Skeletal muscle cell (primary cell): ENCODE results near the gene RPL11.
"Not testable (repeated sequence)": the region's sequence is repeated elsewhere in the genome, so short reads cannot be mapped to it uniquely, and the experiment has no call there.

Source experiments
- DNase-seq: peaks from one replicate; pipeline ENCODE4 v3.0.0-alpha.2; 2010; ENCODE audit warnings: low read depth
- H3K4me3 ChIP-seq: 2 replicates; pipeline ENCODE4 v1.5.1; 2011; ENCODE audit warnings: low read depth, mild to moderate bottlenecking, control low read depth, low read length, moderate library complexity

Gene RPL11

GRCh38 chr1:23691499-23692307 is at the start of gene RPL11:
Gene RPL11 (plus strand): TSS chr1:23691806. CDS start chr1:23691824, 18 bp downstream.
- peak within 1 kb of the TSS; percentile 97 for H3K4me3 ChIP-seq

GRCh38 chr1:23643736-23644554 is 47.7 kb upstream of the RPL11 start:
- DNase-seq: no peak
- no peak overlapping the region for H3K4me3 ChIP-seq

More at GRCh38 chr1:23691499-23692307, at the start of gene RPL11:
- peak; percentile 87 for DNase-seq

GRCh38 chr1:23644555-23644866 is 47.1 kb upstream of the RPL11 start:
- DNase-seq: no peak
- no peak overlapping the region for H3K4me3 ChIP-seq

DNA sequence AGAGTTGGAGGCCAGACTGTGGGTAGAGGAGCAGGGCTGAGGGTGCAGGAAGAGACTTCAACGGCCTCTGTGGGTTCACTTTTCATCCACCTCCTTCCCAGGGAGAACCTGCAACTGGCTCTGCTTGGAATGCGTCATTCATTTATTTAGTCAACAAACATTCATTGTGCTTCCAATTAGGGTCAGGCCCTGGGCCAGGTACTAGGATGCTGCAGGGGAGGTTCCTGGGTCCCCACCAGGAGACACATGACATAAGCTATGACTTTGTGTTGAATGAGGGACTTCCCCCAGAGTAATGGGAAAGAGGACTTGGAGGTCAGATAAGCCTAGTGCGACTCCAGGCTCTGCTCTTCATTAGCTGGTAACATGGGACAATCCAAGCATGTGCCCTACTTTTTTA is 46.3 kb upstream of the RPL11 start:
- H3K4me3 ChIP-seq: no peak overlapping the region
- no peak for DNase-seq

- no peak for DNase-seq
- no peak overlapping the region for H3K4me3 ChIP-seq
Observed at GRCh38 chr1:23646091-23646490, 45.5 kb upstream of the RPL11 start.

GRCh38 chr1:23646541-23646940 is 45.1 kb upstream of the RPL11 start:
- H3K4me3 ChIP-seq: no peak overlapping the region
- DNase-seq: no peak

- no peak for DNase-seq
- H3K4me3 ChIP-seq: no peak overlapping the region
Observed at GRCh38 chr1:23648576-23648975, 43.0 kb upstream of the RPL11 start.

- not testable (repeated sequence) for H3K4me3 ChIP-seq, DNase-seq
Observed at GRCh38 chr1:23649157-23649556, 42.4 kb upstream of the RPL11 start.

GRCh38 chr1:23650344-23650990 is 41.1 kb upstream of the RPL11 start:
- H3K4me3 ChIP-seq: no peak overlapping the region
- DNase-seq: no peak

GRCh38 chr1:23651069-23651808 is 40.4 kb upstream of the RPL11 start:
- no peak overlapping the region for H3K4me3 ChIP-seq
- DNase-seq: no peak

GRCh38 chr1:23657659-23658275 is 33.8 kb upstream of the RPL11 start:
- no peak for DNase-seq
- H3K4me3 ChIP-seq: no peak overlapping the region

DNA sequence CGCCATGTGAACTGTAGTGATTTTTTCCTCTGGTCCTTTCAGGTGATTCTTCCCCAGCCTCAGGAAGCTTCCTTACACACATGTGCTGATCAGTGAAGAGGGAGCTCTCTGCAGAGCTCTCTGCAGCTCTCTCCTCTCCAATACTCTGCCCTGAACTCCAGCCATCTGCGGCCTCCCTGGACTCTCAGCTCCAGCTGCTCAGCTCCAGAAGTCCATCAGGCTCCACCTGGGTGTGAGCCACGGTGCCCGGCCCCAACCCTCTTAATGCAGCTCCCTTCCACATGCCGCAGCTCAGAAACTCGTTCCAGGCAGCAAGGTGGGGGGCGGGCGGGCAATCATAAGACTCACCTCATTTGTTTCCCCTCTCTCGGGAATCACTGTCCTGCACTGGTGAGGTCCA is 30.9 kb upstream of the RPL11 start:
- no peak for DNase-seq
- no peak overlapping the region for H3K4me3 ChIP-seq

DNA sequence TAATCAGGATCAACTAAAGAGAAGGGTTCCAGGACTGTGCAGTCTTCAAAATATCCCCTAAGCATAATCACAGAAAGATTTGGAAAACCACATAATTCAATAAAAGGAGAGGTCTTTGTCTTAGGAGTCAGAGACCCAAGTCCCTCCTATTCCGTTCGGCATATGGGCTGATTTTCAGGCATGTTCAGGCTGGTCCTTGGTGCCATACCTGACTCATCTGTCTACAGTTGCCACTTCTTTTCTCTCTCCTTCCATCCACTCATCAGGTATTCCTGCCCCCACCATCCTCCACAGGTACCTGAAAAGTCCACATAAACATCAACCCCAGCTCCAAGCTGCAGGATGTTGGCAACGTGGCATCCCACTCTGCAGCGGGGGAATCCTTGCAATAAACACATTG is 29.7 kb upstream of the RPL11 start:
- H3K4me3 ChIP-seq: no peak overlapping the region
- no peak for DNase-seq

DNA sequence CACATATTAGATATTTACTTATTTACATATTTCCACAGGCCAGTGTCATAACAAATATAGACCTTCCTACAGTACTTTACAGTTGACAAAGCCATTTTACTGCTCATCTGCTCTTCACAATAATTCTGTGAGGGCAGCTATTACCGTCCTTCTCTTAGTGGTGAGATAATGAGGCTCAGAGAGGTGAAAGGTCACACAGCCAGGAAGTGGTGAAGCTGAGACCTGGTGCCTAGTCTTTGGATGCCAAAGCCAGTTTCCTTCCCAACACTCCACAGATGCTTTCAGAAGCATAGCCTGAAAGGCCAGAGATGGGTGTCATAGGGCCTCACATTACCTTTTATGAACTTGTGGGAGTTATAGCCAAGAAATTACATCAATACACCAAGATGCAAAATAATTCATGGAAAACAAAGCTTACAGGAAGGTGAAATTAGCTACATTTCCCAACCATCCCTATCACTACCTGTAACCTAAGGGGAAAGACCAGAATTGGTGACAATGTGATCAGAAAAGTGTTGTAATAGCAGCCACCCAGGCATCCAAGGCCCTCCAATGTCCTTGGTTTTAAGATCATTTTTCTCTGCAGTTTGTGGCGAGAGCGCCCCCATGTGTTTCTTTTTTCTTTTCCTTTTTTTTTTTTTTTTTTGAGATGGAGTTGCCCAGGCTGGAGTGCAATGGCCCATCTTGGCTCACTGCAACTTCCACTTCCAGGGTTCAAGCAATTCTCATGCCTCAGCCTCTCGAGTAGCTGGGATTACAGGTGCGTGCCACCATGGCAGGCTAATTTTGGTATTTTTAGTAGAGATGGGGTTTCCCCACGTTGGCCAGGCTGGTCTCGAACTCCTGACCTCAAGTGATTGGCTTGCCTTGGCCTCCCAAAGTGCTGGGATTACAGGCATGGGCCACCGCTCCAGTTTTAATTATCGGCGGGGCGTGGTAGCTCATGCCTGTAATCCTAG is 26.5 kb upstream of the RPL11 start:
- no peak for DNase-seq
- no peak overlapping the region for H3K4me3 ChIP-seq

- no peak for DNase-seq
- H3K4me3 ChIP-seq: no peak overlapping the region
Observed at GRCh38 chr1:23667411-23667810, 24.2 kb upstream of the RPL11 start.

DNA sequence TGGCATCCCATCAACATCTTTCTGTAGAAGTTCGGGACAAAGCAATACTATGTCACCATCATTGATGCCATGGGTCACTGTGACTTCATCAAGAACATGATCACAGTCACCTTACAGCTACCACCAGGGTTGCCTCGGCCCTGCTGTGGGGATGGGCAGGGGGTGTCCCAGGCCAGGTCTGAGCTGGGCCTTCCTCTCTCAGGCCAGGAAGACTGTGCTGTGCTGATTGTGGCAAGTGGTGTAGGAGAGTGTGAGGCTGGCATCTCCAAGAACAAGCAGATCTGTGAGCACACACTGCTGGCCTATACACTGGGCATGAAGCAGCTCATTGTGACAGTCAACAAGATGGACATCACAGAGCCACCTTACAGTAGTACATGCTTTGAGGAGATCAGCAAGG is 20.9 kb upstream of the RPL11 start:
- no peak overlapping the region for H3K4me3 ChIP-seq

GRCh38 chr1:23673086-23673813 is 18.4 kb upstream of the RPL11 start:
- DNase-seq: peak; percentile 19

More for the DNA sequence above, 20.9 kb upstream of the RPL11 start:
- no peak for DNase-seq

GRCh38 chr1:23679815-23680214 is 11.8 kb upstream of the RPL11 start:
- H3K4me3 ChIP-seq: no peak overlapping the region
- DNase-seq: no peak

More at GRCh38 chr1:23673086-23673813, 18.4 kb upstream of the RPL11 start:
- H3K4me3 ChIP-seq: no peak overlapping the region
